ENCODE measurements around the gene PIM3. TPM values are rescaled to one million over a fixed set of nuclear protein-coding genes. Genes with fewer than 3 reads are reported as not detected.
A peak's percentile ranks its signal among the peaks of the same experiment; 100 is the strongest.
"Not testable (repeated sequence)": the region's sequence is repeated elsewhere in the genome, so short reads cannot be mapped to it uniquely, and the experiment has no call there.

Gene PIM3
- total RNA-seq, 1 experiment from 2014 or later = 183 TPM

DNA sequence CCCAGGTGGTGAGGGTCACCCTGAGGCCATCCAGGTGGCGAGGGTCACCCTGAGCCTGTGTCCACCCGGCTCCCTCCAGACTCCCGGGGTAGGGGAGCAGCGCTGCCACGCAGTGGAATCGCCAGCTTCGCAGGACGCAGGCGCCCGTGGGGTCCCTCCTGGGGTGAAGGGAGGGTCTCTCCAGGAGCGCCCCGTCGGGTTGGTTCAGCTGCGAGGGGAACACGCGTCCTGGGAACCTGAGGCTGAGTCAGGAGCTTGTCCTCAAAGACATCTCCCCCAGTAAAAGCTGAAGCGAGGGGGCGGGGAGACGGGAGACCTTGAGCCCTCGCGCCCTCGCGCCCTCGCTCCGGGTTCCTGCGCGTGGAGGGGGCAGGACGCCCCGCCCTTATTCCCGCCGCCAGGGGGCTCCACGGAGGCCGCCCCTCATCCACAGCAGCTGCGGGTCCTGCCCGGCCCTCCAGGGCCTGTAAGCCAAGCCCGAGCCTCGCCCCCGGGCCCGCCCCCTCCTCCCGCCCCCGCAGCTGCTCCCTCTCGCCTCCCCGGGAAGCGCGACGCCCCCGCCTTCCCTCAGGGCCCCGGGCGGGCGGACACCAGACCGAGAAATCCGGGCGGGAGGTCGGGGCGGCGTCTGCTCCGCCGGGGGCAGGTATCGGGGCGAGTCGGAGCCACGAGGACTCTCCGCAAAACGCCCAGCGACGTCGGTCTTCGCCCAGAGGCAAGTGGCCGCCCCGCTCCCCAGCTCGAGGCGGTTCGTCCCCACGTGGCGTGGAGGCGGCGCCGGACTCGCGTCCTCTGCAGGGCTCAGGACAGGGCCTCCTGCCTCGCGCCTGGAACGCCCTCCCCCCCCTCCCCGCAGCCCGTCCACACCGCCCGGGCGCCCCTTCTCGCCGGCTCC, 22.8 kb downstream of the PIM3 start:
- DNase-seq (ENCODE audit: low spot score) = no peak

DNA sequence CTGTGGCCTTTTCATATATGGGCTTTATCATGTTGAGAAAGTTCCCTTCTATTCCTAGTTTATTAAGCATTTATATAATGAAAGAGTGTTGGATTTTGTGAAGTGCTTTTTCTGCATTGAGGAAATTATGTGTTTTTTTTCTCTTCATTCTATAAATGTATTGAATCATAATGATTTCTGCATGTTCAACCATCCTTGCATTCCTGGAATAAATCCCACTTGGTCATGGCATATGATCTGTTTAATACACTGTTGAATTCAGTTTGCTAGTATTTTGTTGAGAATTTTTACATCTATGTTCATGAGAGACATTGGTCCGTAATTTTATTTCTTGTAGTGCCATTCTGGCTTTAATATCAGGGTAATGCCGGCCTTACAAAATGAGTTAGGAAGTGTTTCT, 25.8 kb downstream of the PIM3 start:
- DNase-seq (ENCODE audit: low spot score) = no peak

DNA sequence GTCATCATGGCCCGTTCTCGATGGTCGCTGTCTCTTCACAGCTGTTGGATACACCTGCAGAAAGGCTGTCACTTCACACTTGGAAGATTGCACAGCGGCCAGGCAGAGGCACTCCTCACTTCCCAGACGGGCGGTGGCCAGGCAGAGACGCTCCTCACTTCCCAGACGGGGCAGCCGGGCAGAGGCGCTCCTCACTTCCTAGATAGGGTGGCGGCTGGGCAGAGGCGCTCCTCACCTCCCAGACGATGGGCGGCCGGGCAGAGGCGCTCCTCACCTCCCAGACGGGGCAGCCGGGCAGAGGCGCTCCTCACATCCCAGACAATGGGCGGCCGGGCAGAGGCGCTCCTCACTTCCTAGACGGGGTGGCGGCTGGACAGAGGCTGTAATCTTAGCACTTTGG, 29.3 kb downstream of the PIM3 start:
- DNase-seq (ENCODE audit: low spot score) = not testable (repeated sequence)

DNA sequence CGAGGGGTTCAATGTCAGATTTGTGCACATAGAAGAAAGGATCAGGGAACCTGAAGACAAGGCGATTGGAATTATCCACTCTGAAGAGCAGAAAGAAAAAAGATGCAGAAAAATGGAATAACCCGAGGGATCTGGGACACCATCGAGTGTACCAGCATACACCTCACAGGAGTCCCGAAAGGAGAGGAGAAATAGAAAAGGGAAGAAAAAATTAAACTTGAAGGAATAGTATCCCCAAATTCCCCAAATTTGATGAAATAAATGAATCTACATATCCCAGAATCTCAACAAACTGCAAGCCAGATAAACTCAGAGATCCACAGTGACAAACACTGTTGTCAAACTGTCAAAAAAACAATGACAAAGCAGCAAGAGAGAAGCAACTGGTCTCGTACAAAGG, 30.6 kb downstream of the PIM3 start:
- DNase-seq (ENCODE audit: low spot score) = no peak

DNA sequence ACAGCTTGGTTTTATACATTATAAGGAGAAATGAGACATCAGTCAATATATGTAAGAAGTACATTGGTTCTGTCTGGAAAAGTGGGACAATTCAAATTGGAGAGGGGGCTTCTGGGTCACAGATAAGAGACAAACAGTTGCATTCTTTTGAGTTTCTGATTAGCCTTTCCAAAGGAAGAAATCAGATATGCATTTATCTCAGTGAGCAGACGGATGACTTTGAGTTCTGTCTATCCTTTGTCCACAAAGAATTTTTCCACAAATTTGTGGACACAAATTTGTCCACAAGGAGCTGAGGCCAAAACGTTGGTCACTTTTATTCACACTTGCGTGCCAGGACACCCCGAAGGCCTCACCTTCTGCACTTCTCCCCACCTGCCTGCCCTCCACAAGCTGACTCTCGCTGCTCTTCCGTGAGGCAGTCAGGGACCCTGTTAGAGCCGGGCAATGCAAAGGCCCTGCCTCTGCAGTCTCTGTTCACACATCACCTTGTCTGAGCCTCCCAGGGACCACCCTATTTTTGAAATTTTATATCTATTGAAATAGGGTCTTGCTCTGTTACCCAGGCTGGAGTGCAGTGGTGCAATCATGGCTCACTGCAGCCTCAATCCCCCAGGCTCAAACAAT, 31.4 kb downstream of the PIM3 start:
- DNase-seq (ENCODE audit: low spot score) = no peak

DNA sequence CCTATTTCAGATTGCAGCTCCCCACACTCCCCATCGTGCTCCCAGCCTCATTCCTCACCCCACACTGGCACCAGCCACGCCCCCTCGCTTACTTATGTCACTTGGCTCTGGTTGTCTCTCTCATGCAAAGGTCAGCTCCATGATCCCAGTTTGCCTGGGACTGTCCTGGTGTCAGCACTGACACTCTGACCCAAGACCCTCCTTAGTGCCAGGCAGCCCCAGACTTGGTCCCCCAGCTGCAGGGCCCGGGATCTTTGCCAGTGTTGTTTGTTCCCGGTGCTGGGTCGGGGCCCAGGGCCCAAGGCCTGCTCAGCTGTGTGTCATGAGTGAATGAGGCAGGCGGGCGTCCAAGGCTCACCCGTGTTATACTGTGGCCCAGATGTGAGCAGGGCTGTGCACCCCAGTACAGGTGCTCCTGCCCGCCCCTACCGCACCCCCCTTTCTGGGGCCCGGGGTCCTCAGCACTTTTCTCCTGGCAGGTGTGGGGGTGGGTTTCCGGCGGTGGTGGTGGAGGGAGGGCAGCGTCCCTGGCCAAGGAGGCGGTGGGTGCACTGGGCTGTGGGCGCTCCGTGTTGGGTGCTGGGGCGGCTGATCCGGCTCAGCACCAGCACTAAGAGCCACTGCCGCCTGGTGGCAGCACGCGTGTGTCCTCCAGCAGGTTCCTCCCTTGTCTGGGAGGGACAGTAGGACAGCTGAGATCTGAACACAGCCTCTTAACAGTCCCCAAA, 32.5 kb downstream of the PIM3 start:
- peak; percentile 54 for DNase-seq (ENCODE audit: low spot score)

DNA sequence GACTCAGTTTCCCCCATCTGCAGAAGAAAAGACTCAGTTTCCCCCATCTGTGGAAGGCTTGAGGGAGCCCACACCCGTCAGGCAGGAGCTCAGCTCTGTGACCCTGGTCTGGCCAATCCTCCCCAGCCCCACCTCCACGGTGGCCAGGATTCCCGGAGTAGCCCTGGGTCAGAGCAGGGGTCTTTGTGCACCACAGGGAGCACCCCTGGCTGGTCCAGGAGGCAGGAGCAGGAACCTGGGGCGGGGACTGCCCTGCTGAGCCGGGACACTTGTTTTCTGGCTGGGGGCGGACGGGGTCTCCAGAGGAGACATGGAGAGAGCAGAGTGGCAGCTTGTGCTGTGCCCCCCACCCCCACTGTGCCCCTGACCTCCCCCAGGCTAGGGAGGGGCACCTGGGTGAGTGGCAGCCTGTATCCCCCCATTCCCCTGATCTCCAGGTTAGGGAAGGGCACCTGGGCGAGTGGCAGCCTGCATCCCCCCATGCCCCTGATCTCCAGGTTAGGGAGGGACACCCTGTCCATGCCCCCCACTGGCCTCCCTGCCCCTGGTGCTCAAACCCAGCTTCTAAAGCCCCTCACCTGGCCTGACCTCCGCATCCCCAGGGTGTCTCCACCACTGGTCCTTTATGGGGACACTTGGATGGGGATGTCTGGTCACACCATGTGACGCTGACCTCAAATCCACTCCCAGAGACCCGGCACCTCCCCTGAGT, 33.2 kb downstream of the PIM3 start:
- DNase-seq (ENCODE audit: low spot score) = no peak

DNA sequence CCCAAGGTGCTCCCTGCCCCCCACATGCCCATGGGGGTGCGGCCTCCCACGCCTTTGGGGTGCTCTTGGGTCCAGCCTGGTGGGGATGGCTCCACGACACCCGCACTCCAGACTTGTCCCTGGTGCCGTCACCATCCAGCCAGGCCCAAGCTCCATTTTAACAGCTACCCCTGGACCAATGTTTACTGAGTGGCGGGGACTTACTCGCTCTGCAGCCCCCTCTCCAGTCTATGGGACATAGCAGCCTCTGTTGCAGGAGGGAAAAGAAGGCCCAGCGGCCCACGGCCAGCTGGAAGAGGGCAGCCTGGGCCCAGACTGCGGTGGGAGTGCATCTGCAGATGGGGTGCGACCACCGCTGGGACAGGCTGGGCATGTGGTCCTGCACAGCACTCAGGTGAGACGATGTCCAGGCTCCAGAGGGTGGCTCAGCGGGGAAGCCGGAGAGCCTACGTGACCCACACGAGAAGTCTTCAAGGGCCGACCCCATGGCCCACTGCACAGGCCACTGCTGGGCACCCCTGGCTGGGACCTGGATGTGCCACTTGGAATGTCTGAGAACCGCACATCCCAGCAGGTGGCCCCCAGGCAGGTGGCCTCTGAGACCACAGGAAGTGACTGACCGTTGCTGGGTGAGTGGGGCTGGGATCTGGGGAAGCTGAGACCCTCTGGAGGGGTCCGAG, 33.9 kb downstream of the PIM3 start:
- DNase-seq (ENCODE audit: low spot score) = no peak

DNA sequence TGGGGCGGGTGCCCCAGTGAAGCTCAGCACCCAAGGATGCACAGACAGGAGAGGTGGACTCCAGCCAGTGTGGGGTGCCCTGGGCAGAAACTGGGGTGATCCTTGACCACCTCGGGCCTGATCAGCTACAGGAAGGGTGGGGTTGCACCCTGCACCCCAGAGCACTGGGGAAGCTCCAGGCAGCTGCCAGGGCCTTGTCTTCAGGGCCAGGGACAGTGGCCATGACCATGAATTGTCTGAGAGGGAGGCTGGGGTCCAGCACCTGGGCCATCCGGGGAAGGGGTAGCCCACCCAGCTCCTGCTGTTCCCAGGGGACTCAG, 34.4 kb downstream of the PIM3 start:
- DNase-seq (ENCODE audit: low spot score) = no peak

DNA sequence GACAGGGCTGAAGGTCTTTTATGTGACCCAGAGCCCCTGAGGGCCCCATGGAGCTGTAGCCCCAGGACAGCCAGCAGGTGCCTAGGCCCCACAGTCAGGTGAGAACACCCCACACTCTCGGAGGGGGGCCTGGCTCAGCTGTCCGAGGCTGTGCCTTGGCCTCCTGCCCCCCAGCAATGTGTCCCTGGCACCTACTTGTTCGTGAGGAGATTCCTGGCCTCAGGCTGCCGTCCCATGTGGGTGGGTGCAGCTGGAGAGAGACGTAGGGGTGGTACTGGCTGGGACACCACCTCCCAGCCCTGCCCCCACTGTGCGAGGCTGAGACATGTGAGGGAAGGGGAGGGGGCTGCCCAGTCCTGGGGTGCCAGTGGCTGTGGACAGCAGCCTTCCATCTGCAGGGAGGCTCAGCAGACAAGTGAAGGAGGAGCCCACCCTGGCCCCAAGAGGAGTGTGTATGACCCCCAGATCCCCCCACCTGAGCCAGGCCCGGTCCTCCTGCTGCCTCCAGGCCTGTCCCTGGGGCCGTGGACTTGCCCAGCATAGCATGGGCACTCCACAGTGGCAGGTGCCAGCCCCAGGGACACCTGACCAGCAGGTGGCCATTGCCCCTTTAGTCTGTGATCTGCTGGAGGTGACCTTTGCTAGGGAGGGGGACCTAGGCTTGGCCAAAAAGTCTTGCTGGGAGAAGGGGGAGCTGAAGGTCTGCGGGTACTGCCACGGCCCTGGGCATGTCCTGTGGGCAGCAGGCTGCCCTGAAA, 35.0 kb downstream of the PIM3 start:
- no peak for DNase-seq (ENCODE audit: low spot score)

DNA sequence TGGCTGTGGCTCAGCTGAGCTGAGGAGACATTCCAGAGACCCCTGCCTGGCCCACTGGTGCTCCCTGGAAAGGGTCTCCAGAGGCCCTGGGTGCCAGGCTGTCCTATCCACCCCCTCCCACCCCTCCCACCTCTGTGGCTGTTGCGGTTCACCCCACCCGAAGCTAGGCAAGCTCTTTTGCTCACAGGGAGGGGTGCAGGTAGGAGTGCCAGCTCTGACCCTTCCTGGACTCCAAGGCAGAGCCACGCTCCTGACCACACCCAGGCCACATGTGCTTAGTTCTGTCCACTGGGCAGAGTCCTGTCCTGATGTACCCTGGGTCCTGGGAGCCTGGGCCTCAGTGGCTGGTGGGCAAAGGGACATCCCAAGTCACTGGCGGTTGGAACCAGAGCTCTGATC, 35.5 kb downstream of the PIM3 start:
- DNase-seq (ENCODE audit: low spot score) = no peak

DNA sequence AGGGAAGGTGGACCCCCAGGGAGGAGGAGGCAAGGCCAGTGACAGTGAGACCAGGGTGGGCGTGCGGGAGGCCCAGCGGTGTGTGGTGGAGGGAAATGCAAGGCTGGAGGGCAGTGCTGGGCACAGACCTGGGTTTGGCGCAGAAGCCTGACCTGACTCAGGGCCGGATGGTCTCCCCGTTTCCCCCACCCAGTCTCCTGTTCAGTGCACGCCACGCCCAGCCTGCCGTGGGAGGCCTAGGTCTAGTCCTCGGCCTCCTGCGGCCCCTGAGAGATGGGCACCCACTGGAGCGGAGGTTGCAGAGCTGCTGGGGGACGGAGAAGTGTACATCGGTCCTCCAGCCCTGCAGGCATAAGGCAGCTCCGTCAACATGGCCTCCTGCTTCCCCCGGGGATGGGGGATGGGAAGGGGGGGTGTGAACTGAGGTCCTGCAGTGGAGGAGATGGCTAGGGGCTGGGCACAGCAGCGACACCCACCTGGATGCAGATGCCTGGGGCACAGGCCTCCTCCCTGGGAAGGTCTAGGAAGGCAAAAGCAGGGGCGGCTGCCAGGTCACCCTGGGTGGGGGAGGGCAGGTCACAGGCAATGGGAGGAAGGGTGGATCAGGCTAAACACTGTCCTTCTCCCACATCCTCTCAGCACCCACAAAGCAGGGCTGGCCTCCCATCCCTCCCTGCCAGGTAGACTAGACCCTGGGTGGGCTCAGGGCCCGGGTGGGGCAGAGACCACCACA, 36.1 kb downstream of the PIM3 start:
- DNase-seq (ENCODE audit: low spot score) = no peak

DNA sequence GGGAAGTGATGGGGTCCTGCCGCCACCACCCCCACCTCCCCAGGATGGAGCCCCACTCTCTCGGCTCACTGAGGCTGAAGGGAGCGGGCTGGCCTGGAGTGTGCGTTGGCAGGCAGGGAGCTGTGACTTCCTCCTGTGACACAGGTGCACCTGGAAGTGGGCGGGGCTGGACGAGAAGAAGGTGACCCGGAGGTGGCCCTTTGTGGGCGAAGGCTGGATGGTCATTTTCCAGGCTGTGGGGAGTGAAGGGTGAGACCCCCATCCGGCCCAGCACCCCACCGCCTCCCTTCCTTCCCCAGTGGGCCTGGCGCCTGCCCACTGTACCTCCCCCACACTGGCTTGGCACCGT, 36.7 kb downstream of the PIM3 start:
- DNase-seq (ENCODE audit: low spot score) = peak; percentile 53

DNA sequence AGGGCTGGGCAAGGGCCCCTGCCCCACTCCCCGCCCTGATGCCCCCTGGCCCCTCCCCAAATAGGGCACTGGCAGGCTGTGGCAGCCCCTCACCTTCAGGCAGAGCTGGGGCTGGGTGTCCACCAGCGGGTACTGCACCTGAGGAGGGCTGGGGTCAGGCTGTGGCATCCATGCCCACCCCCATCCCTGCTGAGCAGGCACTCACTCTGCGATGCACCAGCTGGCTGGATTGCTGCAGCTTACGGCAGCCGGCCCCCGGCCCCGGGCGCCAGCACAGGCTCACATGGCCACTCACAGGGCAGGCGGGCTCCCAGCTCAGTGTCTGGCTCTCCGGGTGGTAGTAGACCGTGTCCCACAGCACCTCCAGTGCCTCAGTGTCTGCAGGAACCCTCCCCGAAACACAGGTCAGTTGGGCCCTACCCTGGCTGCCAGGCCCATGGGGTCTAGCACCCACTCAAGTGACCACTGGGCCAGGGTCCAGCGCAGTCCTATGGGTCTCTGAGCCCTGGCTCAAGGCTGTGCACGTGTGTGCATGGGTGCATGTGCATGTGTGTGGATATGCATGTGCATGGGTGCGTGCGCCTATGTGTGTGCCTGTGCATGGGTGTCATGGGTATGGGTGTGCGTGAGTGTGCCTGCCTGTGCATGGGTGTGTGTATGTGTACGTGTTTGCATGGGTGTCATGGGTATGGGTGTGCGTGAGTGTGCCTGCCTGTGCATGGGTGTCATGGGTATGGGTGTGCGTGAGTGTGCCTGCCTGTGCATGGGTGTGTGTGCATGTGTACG, 37.6 kb downstream of the PIM3 start:
- no peak for DNase-seq (ENCODE audit: low spot score)

DNA sequence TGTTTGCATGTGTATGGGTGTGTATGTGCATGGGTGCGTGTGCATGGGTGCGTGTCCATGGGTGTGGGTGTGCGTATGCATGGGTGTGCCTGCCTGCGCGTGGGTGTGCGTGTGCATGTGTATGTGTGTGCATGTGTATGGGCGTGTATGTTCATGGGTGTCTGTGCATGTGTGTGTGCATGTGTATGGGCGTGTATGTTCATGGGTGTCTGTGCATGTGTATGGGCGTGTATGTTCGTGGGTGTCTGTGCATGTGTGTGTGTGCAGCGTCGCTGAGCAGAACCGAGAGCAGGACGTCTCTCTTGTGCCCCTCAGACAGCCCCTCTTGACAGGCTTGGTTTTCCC, 38.1 kb downstream of the PIM3 start:
- DNase-seq (ENCODE audit: low spot score) = no peak

DNA sequence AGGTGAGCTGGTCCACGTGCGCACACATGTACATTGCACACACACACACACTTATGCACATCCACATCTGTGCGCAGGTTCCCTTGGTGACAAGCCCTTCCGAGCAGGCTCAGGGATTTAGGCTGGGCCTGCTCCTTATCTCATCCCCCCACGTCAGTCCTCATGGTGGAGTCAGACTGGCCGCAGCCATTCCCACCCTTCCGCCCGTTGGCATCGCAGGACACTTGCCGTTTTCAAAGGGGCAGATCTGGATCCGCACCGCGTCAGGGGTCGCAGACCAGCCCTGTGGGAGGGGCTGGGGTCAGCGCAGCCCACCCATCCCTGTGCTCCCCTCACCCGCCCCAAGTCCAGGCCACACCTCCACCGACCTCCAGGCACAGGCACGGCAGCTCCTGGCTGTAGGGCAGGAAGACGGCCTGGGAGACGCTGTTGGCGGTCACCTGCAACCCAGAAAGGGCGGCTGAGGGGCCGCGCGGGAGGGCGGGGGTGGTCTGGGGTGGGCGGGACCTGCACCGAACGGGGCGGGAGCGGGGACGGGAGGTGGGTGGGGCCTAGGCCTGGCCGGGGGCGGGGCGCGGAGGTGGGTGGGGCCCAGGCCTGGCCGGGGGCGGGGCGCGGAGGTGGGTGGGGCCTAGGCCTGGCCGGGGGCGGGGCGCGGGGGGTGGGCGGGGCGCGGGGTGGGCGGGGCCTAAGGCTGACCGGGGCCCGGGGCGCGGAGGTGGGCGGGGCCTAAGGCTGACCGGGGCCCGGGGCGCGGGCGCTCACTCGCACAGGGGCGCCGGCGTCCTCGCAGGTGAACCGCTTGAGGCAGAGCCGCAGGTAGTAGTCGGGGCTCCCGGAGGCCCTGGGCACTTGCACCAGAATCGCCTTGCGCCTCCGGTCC, 38.7 kb downstream of the PIM3 start:
- DNase-seq (ENCODE audit: low spot score) = no peak

DNA sequence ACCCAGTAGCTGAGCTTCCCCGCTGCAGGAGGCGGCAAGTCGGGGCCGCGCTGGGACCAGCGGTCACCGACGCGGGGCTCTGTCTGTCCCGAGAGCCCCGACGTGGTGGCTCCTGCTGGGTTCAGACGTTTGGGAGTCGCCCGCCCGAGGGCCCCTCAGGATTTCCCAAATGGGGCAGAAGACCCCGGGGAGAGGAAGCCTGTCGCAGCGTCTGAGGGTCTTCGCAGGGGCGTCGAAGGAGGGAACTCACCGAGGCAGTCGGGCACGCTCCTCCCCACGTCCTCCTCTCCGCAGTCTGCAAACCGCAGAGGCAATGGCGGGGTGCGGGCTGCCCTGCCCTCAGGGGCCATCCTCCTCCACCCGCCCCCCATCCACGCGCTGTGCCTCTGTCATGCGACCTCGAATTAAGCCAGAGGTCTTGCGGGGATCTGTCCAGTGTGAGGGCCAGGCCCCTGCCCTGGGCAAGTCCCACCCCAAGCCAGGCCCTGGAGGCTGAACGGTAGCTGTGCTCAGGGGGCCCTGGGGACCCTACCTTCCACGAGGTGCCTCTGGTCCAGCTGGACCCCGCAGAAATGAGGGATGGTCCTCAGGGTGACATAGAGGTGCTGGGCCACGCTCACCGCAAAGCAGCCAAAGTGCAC, 39.5 kb downstream of the PIM3 start:
- DNase-seq (ENCODE audit: low spot score) = no peak
